GM12874 (cell line): ENCODE measurements around the gene SCN1A.

Experiments
- TF ChIP-seq, protein P1 (sequence below): IDR thresholded peaks from 2 replicates; pipeline ENCODE4 v1.5.1; 2011; ENCODE audit warnings: low read depth, mild to moderate bottlenecking, control low read depth, low read length, moderate library complexity; ENCODE audit not compliant: insufficient read depth

Gene SCN1A

GRCh38 chr2:166081131-166081632, 46.6 kb downstream of the SCN1A start:
- TF ChIP-seq, protein P1, sequence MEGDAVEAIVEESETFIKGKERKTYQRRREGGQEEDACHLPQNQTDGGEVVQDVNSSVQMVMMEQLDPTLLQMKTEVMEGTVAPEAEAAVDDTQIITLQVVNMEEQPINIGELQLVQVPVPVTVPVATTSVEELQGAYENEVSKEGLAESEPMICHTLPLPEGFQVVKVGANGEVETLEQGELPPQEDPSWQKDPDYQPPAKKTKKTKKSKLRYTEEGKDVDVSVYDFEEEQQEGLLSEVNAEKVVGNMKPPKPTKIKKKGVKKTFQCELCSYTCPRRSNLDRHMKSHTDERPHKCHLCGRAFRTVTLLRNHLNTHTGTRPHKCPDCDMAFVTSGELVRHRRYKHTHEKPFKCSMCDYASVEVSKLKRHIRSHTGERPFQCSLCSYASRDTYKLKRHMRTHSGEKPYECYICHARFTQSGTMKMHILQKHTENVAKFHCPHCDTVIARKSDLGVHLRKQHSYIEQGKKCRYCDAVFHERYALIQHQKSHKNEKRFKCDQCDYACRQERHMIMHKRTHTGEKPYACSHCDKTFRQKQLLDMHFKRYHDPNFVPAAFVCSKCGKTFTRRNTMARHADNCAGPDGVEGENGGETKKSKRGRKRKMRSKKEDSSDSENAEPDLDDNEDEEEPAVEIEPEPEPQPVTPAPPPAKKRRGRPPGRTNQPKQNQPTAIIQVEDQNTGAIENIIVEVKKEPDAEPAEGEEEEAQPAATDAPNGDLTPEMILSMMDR: no peak

DNA sequence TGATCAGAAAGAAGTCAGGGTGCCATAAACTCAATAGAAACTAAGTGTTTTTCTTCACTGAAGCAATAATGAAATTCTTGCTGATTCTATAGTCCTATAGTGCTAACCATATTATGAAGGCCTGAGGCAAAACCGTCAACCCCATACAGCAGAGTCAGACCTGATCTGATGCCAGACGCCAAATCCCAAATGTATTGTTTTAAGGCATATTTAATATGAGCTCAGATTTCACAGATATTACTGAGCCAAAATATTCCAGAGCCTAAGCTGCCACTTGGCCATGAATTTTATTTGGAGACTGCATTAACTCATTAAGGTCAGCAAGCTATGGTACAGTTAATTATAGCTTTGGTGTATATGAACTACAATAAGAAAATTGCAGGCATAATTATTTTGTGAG, 53.4 kb downstream of the SCN1A start:
- TF ChIP-seq, protein P1: no peak

- TF ChIP-seq, protein P1: no peak
Observed at GRCh38 chr2:166074011-166074410, 53.8 kb downstream of the SCN1A start.

DNA sequence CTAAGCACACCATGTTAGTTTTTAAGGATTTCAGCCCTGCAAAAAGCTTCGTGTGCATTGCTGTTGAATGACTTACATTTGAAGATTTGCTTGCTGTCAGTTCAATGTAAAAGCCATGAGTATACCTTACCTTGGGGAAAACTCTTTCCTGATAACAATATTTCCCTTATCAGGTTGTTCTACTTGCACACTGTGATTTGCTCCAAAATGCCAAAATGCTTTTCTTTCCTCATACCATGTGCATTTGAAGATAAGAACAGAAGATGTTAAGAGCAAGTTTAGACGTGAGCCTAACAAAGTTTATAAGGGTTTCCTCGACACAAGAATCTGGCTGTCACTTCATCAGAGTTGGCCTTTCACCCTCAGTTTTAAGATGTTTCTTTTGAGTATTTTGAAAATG, 57.6 kb downstream of the SCN1A start:
- TF ChIP-seq, protein P1: no peak

DNA sequence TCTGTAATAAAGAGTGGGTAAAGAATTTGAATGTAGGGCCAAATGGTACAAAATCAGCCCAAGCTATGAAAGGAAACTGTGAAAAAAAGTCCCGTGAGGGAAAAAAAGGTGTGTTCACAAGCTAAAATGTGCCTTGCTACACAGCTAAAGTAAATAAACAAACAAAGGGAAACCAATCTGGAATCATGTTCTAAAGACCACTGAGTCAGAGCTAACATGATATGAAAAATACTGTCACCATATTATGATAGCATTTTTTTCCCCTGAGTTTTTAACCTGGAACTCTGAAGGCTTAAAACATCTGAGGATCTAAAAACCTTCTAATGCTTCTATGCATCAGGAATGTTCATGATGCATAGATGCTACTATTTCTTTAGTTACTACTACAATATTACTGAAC, 58.8 kb downstream of the SCN1A start:
- TF ChIP-seq, protein P1: no peak

GRCh38 chr2:166067229-166067628, 60.6 kb downstream of the SCN1A start:
- TF ChIP-seq, protein P1: no peak

DNA sequence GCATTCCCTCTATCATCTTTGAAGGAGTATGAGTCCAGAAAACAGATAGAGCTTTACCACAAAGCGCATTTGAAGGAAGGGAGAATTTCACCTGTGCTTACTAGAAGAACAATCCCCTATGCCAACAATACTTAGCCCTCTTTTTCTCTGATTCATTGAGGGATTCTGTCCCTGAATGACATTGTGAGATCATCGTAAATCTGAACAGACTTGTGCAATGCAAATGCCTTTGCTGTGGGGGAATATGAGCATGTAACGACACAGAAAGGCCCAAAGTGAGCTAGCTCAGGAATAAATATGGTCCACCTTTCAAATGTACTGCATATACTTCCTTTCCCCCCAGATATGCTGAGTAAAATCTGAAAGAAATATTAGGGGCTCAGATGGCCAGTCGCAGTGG, 67.6 kb downstream of the SCN1A start:
- TF ChIP-seq, protein P1: no peak
